Smooth muscle cell (in vitro differentiated cells): ENCODE data around the gene RUNX3. TPM values are rescaled to one million over a fixed set of nuclear protein-coding genes. Genes with fewer than 3 reads are reported as not detected.

Source experiments
- DNase-seq: peaks from one replicate; lab custom pipeline; 2025; ENCODE audit not compliant: unreplicated experiment; lab: John Stamatoyannopoulos, UW
- H2AFZ ChIP-seq: fragments of 200-600 bp; sonication (generic); 2 replicates; pipeline ENCODE4 v1.6.0; 2016; ENCODE audit warnings: antibody characterized with exemption, low read depth, mild to moderate bottlenecking
- H3F3A ChIP-seq: fragments of 200-600 bp; sonication (generic); 2 replicates; pipeline ENCODE4 v1.6.0; 2017; ENCODE audit warnings: antibody characterized with exemption, low read depth
- H3K27ac ChIP-seq: fragments of 200-600 bp; sonication (generic); 2 replicates; pipeline ENCODE4 v1.5.1; 2016; ENCODE audit warnings: low read depth, mild to moderate bottlenecking
- H3K27me3 ChIP-seq: fragments of 200-600 bp; sonication (generic); 2 replicates; pipeline ENCODE4 v1.6.1; 2016; ENCODE audit warnings: low read depth, mild to moderate bottlenecking
- H3K36me3 ChIP-seq: fragments of 200-600 bp; sonication (generic); 2 replicates; pipeline ENCODE4 v1.5.1; 2016; ENCODE audit warnings: low read depth
- H3K4me1 ChIP-seq: fragments of 200-600 bp; sonication (generic); 2 replicates; pipeline ENCODE4 v1.5.1; 2016; ENCODE audit warnings: low read depth
- H3K4me2 ChIP-seq: fragments of 200-600 bp; sonication (generic); 2 replicates; pipeline ENCODE4 v1.6.0; 2016; ENCODE audit warnings: mild to moderate bottlenecking
- H3K4me3 ChIP-seq: fragments of 200-600 bp; sonication (generic); 2 replicates; pipeline ENCODE4 v1.5.1; 2016; ENCODE audit warnings: mild to moderate bottlenecking
- H3K79me2 ChIP-seq: fragments of 200-600 bp; sonication (generic); 2 replicates; pipeline ENCODE4 v1.6.0; 2016; ENCODE audit warnings: low read depth, mild to moderate bottlenecking
- H3K9ac ChIP-seq: fragments of 200-600 bp; sonication (generic); 2 replicates; pipeline ENCODE4 v1.6.0; 2016; ENCODE audit warnings: low read depth
- H3K9me3 ChIP-seq: fragments of 200-600 bp; sonication (generic); replicated peaks from 2 replicates; pipeline ENCODE4 v1.5.1; 2016; ENCODE audit warnings: low read depth
- H4K20me1 ChIP-seq: fragments of 200-600 bp; sonication (generic); 2 replicates; pipeline ENCODE4 v1.6.0; 2016; ENCODE audit warnings: low read depth
- WGBS: methylation state at CpG from one replicate; pipeline ENCODE4 v1.1.7; 2016; ENCODE audit warnings: low lambda C conversion rate; 5-methylcytosine and 5-hydroxymethylcytosine counted together
- polyA plus RNA-seq: library from polyadenylated mRNA; unstranded; fragments of >200 nt; fragmentation: Nextera tagmentation; extraction: Ambion mirVana; gene quantifications from 2 replicates; pipeline ENCODE4 v1.2.1, GENCODE V29; 2016
- total RNA-seq: library from RNA; depleted of rRNA; stranded (reverse); fragments of >200 nt; gene quantifications from 2 replicates; pipeline ENCODE4 v1.2.3, GENCODE V29; 2014
- TF ChIP-seq, protein P1 (sequence below): fragments of 200-600 bp; sonication (generic); IDR thresholded peaks from 2 replicates; pipeline ENCODE4 v1.5.1; 2017; ENCODE audit warnings: borderline replicate concordance, mild to moderate bottlenecking, antibody characterized with exemption; ENCODE audit not compliant: insufficient read depth, poor library complexity, severe bottlenecking

Gene RUNX3
- total and polyA plus RNA-seq, 2 experiments from 2014 or later: 4.5 to 8.2 TPM

DNA sequence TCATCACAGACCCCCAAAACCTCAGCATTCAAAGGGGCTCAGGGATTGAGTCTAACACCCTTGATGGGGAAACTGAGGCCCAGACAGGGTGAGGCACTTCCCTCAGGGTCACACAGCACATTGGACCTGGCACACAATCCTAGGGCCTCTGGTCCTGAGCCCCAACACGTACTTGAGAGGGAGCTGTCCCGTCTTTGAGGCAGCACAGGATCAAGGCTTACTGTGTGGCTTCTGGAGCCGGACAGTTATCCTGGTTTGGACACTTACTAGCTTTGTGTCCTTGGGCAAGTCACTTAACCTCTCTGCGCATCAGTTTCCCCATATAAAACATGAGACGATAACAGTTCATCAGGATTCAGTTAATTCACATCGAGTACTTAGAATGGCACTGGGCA is 26.5 kb downstream of the RUNX3 start:
- Histone ChIP-seq H3F3A (no peaks in the 10 kb centered on the region), H3K27me3 (no peaks in the 10 kb centered on the region), H3K4me3 (no peak overlapping the region), H3K4me1 (no peaks in the 10 kb centered on the region), H2AFZ (no peak overlapping the region), H3K36me3 (no peaks in the 10 kb centered on the region), H3K9me3 (no peaks in the 10 kb centered on the region), H3K27ac (no peak overlapping the region), H4K20me1 (peaks cover 24% of the 10 kb centered on the region), H3K9ac (no peak overlapping the region), H3K79me2 (no peaks in the 10 kb centered on the region), H3K4me2 (no peak overlapping the region)
- TF ChIP-seq, protein P1, sequence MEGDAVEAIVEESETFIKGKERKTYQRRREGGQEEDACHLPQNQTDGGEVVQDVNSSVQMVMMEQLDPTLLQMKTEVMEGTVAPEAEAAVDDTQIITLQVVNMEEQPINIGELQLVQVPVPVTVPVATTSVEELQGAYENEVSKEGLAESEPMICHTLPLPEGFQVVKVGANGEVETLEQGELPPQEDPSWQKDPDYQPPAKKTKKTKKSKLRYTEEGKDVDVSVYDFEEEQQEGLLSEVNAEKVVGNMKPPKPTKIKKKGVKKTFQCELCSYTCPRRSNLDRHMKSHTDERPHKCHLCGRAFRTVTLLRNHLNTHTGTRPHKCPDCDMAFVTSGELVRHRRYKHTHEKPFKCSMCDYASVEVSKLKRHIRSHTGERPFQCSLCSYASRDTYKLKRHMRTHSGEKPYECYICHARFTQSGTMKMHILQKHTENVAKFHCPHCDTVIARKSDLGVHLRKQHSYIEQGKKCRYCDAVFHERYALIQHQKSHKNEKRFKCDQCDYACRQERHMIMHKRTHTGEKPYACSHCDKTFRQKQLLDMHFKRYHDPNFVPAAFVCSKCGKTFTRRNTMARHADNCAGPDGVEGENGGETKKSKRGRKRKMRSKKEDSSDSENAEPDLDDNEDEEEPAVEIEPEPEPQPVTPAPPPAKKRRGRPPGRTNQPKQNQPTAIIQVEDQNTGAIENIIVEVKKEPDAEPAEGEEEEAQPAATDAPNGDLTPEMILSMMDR: no peak
- 93% methylated on average over 6 of the region's 6 CpGs for WGBS
- DNase-seq: no peak

DNA sequence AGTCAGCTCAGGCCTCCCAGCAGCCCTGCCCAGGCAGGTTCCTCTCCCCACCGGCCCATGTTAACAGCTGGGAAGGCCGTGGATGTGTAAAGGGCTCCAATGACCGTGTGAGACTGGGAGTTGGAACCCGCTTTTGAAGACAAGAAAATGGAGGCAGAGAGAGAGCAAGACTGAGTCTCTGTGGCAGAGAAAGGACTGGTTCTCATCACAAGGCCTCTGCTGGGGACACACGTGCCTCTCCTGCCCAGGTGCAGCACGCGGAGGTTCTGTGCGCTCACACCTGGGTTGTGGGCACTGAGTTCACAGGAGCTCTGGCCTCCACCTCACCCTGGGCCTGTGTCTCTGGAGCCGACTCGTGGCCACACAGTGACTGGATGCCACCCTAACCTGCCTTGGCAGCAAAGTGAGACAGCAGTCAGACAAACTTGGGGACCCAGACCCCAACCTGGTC is 27.0 kb downstream of the RUNX3 start:
- TF ChIP-seq, protein P1: no peak
- no peak overlapping the region for H3K4me2 ChIP-seq
- WGBS: 91% methylated on average over 10 of the region's 10 CpGs
- H3K79me2 ChIP-seq: no peaks in the 10 kb centered on the region
- H4K20me1 ChIP-seq: peaks cover 24% of the 10 kb centered on the region
- DNase-seq: no peak
- H3K9ac ChIP-seq: no peak overlapping the region
- no peak overlapping the region for H2AFZ ChIP-seq
- no peaks in the 10 kb centered on the region for H3F3A ChIP-seq
- no peaks in the 10 kb centered on the region for H3K9me3 ChIP-seq
- H3K27me3 ChIP-seq: no peaks in the 10 kb centered on the region
- no peaks in the 10 kb centered on the region for H3K4me1 ChIP-seq
- H3K27ac ChIP-seq: no peak overlapping the region
- no peak overlapping the region for H3K4me3 ChIP-seq
- no peaks in the 10 kb centered on the region for H3K36me3 ChIP-seq

DNA sequence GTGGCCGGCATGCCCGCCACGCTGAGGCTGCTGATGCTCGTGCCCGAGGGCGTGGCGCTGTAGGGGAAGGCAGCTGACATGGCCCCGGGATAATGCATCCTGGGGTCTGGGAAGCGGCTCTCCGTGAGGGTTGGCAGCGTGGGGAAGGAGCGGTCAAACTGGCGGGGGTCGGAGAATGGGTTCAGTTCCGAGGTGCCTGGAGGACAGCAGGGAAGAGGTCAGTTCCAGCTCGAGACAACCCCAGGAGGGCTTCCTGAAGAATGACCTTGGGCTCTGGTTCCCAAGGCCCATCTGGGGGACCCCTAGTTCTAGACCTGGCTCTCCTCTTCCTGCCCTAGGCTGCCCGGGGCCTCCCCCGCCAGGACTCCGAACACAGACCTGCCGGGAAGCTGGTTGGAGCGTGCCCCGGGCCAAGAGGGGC is 27.6 kb downstream of the RUNX3 start:
- Histone ChIP-seq H3K9ac (no peak overlapping the region), H3K4me3 (no peak overlapping the region)
- TF ChIP-seq, protein P1: no peak

DNA sequence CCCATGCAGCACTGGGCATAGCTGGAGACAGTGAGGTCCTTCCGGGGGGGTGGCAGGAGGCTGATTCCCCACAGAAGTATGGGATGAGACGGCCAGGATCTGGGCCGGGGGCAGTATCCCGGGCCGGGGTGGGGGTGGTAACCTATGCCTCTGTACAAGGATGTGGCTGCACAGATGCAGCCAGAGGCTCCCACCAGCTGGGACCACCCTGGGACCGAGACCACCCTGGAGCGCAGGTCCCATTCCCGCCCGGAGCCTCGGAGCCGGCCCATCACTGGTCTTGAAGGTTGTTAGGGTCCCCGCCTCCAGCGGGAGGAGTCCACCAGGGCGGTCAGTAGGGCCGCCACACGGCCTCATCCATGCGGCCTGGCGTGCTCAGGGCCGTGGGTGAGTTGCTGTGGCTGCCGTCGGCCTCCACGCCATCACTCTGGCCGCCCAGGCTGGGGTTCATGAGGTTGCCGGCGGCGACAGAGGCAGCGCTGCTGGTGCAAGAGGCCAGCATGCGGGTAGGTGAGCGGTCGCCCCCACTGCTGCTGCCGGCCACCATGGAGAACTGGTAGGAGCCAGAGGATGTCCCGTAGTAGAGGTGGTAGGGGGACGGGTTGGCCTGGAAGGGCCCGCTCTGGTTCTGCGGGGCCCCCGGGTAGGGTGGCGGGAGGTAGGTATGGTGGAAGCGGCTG is 28.1 kb downstream of the RUNX3 start:
- Histone ChIP-seq H3K27me3 (no peaks in the 10 kb centered on the region), H3F3A (no peaks in the 10 kb centered on the region), H2AFZ (no peak overlapping the region), H3K79me2 (no peaks in the 10 kb centered on the region), H3K9ac (no peak overlapping the region), H3K4me1 (no peaks in the 10 kb centered on the region), H3K36me3 (no peaks in the 10 kb centered on the region), H3K4me3 (no peak overlapping the region), H3K9me3 (no peaks in the 10 kb centered on the region), H3K27ac (no peak overlapping the region), H4K20me1 (peaks cover 24% of the 10 kb centered on the region), H3K4me2 (no peak overlapping the region)
- WGBS: 95% methylated on average over 34 of the region's 38 CpGs
- TF ChIP-seq, protein P1: no peak
- DNase-seq: no peak

More for the DNA sequence above, 27.6 kb downstream of the RUNX3 start:
- no peaks in the 10 kb centered on the region for H3K36me3 ChIP-seq
- H3K4me2 ChIP-seq: no peak overlapping the region
- no peaks in the 10 kb centered on the region for H3K9me3 ChIP-seq
- H2AFZ ChIP-seq: no peak overlapping the region
- H3K27ac ChIP-seq: no peak overlapping the region
- H3K4me1 ChIP-seq: no peaks in the 10 kb centered on the region
- no peaks in the 10 kb centered on the region for H3F3A ChIP-seq
- peaks cover 24% of the 10 kb centered on the region for H4K20me1 ChIP-seq
- H3K27me3 ChIP-seq: no peaks in the 10 kb centered on the region
- no peaks in the 10 kb centered on the region for H3K79me2 ChIP-seq
- 97% methylated on average over 22 of the region's 22 CpGs for WGBS
- no peak for DNase-seq
